ENCODE results near the gene NRP2. TPM values are rescaled to one million over a fixed set of nuclear protein-coding genes. Genes with fewer than 3 reads are reported as not detected.
A peak's percentile ranks its signal among the peaks of the same experiment; 100 is the strongest.

The NRP2 gene, protein sequence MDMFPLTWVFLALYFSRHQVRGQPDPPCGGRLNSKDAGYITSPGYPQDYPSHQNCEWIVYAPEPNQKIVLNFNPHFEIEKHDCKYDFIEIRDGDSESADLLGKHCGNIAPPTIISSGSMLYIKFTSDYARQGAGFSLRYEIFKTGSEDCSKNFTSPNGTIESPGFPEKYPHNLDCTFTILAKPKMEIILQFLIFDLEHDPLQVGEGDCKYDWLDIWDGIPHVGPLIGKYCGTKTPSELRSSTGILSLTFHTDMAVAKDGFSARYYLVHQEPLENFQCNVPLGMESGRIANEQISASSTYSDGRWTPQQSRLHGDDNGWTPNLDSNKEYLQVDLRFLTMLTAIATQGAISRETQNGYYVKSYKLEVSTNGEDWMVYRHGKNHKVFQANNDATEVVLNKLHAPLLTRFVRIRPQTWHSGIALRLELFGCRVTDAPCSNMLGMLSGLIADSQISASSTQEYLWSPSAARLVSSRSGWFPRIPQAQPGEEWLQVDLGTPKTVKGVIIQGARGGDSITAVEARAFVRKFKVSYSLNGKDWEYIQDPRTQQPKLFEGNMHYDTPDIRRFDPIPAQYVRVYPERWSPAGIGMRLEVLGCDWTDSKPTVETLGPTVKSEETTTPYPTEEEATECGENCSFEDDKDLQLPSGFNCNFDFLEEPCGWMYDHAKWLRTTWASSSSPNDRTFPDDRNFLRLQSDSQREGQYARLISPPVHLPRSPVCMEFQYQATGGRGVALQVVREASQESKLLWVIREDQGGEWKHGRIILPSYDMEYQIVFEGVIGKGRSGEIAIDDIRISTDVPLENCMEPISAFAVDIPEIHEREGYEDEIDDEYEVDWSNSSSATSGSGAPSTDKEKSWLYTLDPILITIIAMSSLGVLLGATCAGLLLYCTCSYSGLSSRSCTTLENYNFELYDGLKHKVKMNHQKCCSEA
- 11.7 TPM for polyA plus RNA-seq (ENCODE audit: insufficient read length)

DNA sequence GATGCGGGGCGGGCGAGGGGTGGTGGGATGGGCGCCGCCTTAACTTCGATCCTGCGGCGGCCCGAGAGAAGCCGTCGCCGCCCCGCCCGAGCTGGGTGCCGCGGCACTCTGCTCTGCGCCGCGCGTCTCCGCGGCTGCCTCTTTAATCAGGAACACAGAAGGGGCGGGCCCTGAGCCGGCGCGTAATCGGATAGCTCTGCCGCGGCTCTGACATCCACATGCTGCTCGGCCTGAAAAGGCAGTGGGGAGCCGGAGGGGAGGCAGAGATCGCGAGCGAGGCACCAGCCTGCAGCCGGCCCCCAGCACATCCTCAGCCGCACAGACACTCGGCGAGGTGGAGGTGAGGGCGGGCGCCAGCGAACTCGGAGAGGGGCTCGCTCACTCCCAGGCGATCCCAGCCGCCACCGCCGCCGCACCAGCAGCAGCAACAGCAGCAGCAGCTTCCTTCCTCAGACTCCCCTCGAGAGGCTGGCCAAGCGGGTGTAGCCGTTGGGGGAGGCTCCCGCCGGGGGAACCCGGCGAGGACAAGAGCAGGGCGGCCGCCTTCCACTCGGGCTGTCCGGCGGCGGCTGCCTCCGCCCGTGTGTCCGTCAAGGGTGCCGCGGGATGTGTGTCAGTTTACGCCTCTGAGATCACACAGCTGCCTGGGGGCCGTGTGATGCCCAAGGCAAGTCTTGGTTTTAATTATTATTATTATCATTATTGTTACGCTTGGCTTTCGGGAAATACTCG is at the start of gene NRP2:
Gene NRP2 (plus strand): TSS at position 263 of the 732 bp plus-strand sequence. CDS start 790 bp downstream, outside the sequence.
- no peak for DNase-seq (ENCODE audit: low read depth)

DNA sequence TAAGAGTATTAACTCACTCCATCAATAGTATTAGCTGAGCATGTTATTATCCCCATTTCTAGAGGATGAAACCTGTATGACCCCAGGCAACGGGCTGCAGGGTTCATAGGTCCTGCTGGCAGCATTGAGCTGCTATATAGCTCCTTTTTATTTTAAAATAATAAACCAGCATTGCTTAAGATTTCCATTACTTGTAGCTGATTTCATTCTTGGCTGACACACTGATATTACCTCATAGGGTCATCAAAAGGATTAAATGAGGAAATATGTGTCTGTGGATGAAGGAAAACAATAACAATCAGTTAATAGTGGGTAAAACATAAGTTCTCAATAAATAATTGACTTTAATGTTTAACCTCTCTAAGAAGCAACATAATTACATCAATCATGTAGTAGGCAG is 48.3 kb upstream of the NRP2 start:
- DNase-seq (ENCODE audit: low read depth): peak; percentile 32

DNA sequence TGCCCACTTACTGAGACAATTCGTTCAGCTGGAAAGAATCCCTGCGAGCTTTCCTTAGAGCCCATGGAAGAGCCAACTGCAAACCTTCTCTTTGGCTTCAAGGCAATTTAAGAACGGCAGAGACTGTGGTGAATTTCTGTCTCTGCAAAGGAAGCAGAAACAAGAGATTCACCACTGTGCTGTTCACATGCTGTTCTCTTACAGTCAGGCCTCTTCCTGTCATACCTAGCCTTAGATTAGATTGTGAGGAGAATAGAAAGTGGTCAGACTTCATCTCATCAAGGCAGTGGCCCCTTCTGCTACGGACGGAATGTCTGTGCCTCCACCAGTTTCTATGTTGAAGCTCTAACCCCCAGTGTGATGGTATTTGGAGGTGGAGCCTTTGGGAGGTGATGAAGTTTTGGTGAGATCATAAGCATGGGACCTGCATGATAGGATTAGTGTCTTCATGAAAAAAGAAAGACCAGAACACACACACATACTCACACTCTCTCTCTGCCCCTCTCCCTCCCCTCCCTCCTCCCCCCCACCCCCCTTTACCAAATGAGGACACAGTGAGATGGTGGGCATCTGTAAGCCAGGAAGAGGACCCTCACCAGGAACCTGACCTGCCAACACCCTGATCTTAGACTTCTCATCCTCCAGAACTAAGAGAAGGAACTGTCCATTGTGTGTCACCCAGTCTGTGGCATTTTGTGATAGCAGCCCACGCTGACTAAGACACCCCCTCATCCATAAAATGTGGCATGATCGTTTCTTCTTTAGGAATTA is 45.6 kb upstream of the NRP2 start:
- DNase-seq (ENCODE audit: low read depth): no peak

DNA sequence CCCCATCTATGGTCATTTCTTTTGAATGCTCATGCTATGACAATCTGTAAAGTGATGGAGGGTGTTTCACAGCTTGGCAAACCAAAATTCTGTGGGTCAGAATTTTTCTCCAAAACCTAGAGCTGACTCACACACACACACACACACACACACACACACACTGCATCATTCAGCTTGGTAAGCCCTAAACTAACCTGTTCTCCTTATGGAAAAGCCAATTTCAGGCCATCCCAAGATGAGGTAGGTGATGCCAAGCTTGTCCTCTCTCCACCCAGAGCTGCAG is 45.0 kb upstream of the NRP2 start:
- DNase-seq (ENCODE audit: low read depth): no peak

DNA sequence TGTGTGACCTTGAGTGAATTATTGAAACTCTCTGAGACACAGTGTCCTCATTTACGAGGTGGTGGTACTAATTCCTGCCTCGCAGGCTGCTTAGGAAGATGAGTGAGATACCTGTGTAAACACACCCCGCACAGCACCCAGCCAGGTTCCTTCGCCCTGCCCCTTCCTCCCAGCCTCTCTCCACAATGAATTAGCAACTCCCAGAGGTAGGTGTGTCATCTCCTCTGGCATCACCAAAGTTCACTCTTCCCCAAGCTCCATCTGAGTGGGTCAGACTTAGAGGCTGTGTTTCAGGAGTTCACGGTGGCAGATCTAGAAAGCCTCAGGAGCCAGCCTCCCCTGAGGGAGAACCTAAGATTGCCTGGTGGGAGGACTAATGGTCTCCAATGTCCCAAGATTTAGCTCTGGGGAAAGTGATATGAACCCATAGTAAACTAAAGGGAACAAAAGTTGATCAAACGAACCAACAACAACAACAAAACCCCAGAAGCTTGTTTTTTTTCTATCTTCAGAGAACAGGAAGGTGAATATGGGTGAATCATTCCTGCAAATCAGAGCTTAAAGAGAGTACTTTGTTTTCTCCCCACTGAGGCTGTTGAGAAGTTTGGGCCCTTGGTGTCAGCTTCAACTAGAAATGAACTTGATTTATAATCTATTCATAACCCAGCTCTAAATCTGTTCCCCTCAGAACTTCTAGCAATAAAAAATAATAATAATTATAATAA is 44.4 kb upstream of the NRP2 start:
- DNase-seq (ENCODE audit: low read depth): no peak

DNA sequence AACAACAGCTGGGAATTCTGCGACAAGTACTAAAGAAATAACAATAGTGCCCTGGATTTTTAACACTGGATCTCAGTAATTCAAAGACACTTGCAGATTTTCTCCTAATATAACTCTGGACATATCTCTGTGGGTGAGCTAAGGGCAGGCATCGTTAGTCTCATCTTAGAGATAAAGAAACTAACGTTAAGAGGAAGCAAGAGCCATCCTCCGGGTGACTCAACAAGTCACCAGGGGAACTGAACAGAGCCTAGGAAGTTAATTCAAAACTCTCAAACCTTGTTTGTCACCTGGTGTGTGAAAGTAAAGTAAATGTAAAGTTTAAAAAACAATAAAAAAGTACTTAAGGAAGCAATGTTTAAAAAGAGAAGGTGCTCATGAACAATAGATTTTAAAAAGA is 41.6 kb upstream of the NRP2 start:
- no peak for DNase-seq (ENCODE audit: low read depth)

DNA sequence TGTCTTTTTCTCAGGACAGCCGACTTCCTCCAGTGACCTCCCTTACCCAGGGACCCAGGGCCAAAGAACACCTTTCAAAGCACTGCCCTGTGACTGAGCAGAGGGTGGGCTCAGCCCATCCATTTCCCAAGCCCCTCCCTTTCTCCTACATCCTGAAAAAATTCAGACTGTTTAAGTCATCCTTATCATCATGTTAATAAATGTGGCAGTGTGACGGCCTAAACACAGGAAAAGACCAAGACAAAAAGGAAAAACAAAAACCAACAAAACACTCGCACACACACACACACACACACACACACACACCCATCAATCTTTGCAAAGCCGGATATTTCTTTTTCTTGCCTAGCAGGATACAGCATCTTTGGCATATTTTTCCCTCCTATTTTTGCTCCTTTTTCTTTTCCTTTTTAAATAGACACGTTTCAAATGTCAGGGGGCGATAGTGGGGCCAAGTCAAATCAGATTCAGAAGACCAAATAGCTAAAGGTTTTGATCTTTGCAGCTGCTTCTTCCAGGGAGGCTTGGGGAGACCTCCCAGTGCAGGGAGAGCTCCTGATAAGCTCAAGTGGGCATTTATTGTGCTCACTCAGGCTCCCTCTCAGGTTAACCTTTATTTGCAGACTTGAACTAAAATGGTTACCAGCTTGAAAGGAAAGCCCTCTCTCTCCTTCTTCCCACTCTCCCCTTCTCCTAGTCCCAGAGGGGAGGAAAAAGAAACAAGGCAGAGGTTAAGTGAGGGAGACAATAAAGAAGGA is 39.5 kb upstream of the NRP2 start:
- DNase-seq (ENCODE audit: low read depth): no peak

DNA sequence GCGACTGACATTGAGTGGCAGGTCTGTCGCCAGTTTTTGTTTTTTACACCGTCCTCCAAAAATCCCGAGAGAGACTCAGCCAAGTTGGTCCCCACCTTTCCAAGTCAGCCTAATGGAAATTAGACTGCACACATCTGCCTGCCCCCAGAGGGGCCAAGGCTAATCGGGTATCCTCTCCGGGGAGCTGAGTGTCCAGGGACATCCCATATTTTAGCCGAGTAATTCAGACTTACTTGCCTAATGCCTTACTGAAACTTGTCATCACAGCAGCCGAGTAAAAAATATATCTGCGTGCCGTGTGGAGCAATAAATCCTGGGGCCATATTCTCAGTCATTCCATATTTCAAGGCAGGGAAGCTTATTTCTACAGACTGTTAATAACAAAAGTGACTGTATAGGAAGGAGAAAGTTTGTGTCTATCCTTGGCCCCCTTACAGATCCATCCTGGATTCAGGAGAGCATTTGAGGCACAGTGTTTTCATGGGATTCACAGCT is 38.9 kb upstream of the NRP2 start:
- DNase-seq (ENCODE audit: low read depth): no peak

DNA sequence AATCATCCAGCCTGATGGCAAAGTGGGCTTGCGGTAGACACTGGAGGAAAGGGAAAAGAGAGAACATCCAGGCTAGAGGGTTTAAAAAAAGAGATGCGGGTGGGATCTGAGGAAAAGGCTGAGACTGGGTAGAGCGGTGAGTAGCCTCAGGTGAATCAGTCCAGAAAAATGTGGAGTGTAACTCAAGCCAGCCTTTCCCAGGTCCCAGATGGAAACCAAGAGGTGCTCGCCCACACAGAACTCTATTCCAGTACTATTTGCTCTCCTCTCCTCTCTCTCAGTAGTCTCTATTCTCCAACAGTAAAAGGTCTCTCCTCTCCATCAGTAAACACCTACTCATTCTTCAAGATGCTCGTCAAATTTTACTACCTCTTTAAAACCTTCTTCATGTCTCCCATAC is 38.3 kb upstream of the NRP2 start:
- DNase-seq (ENCODE audit: low read depth): no peak

DNA sequence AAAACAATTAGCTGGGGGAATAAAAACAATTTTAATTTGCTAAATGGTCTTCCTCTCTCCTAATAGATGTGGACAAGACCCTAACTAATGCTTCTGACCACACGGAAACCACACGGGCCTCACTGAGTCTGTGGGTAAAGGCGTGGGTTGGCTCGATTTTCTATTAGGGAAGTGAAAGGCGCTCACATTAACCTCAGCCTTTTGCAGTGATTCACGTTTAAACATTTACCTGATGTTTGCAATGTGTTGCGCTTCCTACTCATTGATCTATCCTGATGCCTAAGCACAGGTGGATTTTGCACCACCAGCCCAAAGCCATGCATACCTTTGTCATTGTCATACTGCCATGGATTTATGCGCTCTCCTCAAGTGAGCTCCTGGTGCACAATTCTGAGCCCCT is 35.6 kb upstream of the NRP2 start:
- no peak for DNase-seq (ENCODE audit: low read depth)

DNA sequence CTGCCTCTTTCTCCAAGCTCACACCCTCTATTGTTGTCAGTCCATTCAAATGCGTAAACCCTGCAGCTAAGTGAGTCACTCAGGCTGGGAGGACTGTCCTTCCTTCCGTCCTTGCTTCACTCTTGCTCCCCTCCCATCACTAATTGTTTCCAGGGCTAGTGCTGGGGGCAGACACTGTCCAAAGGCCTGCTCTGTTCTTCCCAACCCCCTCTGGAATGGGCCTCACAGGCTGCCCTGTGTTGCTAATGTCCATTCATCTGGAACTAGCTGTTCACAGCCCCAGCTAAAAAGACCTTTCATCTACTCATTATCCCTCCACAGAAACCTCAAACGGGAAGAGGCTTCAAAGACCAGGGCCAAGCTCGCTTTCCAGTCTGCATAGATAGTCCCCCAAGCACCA is 31.9 kb upstream of the NRP2 start:
- DNase-seq (ENCODE audit: low read depth): no peak

DNA sequence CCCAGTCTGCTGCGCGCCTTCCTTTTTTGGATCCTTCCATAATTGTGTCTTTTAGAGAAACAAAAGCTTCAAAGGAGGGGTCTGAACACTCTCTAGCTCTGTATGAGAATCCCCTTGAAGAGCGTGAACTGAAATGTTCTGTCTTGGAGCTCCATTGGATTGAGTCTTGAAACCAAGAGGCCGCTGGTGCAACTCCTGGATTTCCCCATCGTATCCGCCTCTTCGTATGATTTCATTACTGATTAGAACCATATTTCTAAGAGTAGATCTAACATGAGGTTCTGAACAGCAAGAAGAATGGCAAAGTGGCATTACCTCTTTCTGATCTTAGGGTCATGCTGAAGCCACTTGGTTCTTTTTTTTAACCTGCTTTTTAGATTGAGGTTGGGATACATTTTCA is 31.4 kb upstream of the NRP2 start:
- DNase-seq (ENCODE audit: low read depth): no peak

DNA sequence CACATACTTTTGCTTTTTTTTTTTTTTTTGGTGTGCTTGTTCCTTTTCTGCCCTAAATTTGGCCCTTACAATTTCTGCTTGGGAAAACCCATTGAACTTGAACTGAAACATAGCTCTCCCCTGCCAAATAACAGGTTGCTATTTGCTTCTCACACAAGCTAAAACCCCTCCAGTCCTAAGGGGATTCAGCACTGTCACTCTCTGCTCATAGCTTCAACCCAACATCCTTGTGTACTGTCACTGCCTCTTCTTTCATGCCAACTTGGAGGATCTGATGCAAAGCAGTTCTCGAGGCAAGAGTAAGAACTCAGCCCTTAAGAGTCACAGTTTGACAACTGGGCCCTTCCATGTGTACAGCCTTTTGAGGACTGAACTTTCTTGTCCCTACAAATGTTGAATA is 30.6 kb upstream of the NRP2 start:
- DNase-seq (ENCODE audit: low read depth): no peak

DNA sequence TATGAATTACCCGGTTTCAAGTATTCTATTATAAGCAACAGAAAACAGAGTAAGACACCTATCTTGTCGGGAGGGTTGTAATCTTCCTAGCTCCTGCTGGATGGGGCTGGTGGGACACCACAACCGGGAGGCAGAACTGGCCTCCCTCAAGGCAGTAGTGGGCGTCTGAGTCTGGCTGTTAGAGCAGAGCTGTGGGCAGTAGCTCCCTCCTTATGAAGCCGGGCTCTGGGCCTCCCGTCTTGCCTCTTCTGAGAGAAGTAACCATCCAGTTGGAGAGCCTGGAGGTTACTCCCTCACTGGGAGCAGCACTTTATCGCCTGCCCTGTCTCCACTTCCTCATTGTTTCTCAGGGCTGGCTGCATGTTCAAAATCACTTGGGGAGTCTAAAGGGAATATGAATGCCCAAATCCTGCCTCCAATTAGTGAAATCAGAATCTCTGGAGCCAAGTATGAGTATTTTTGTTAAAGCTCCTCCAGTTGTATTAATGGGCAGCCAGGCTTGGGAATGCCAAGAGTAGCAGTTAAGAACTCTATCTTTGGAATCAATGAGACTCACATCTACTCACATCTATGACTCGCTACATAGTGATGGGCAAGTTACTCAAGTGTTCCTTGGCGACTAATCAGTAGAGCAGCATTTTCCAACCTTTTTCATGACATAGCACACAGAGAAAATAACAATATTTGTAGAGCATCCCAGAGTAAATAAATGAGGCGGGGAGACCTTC is 27.3 kb upstream of the NRP2 start:
- no peak for DNase-seq (ENCODE audit: low read depth)

DNA sequence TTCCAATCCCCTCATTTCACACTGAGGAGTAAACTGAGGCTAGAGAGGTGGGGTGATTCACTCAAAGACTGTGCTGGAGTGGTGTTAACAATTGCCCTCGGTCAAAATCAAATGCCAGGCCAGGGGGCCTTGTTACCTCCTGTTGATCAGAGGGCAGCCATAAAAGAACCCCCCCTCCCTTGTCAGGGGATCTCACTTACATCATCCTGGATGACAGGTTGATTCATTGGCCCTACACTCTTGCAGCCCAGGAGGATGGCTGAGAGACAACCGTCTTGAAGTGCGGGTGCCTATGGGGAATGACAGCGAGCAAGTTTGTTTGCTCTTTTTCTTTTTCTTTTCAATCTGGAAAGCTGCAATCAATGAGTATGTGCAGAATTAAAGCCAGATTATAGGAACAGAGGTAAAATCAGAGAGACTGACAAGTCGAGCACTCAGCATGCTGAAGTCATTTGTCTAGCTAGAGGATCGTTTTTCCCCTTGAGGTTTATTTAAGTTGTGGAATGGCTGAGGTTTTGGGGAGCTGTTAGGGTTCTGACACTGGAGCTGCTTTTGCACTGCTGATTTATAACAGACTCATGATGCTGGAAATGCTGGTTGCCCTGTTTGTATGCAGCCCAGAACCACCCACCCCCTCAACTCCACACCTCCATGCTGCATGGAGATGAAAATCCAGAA is 26.4 kb upstream of the NRP2 start:
- no peak for DNase-seq (ENCODE audit: low read depth)

DNA sequence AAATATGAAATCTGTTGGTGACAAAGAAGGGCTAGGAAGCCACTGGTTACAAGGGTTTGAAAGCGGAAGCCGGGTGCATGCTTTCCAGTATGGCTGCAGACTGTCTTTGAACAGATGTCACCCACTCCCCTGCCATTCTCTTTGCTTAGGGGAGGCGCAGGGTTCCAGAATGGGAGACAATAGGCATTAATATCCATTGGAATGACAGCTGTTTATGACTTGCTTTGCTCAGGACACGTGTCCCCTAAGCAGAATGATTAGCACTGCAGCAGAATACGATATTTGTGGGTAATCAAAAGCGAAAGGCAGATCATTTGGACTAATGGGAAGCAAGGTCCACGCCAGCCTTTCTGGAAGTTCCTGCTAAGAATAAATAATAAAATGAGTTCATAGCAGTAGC is 25.8 kb upstream of the NRP2 start:
- no peak for DNase-seq (ENCODE audit: low read depth)

DNA sequence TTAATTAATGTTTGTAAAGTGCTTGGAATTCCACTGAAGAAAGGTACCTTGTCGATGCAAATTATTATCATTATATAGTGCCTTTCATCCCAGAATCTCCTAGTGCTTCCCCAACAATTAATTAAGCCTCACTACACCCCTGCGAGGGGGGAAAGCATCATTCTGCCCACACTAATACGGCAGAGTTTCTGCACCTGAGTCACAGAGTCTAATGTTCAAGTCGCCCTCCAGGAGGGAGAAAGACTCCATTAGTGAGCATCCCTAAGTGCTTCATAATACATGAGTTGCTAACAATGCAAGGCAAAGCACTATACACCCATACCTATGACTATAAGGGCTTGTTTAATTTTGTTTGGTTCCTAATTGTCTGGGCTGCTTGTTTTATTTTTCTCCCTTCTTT is 25.4 kb upstream of the NRP2 start:
- no peak for DNase-seq (ENCODE audit: low read depth)

DNA sequence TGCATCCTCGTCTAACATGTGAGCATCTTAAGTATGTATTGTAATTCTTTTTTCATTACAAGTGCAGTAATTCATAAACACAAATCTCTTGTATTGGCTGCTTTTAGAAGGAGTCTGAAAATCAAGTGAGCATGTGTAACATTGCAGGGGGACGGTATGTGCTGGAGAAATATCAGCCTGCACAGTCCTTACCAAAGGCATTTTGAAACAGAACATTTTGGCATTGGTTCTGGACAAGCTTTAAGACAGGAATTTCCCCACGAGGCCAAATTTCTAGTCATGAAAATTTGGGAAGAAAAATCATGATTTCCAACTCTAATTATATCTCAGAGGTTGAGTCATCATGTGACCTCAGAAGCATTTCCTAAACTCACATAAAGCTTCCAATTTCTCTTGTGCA is 24.7 kb upstream of the NRP2 start:
- no peak for DNase-seq (ENCODE audit: low read depth)

DNA sequence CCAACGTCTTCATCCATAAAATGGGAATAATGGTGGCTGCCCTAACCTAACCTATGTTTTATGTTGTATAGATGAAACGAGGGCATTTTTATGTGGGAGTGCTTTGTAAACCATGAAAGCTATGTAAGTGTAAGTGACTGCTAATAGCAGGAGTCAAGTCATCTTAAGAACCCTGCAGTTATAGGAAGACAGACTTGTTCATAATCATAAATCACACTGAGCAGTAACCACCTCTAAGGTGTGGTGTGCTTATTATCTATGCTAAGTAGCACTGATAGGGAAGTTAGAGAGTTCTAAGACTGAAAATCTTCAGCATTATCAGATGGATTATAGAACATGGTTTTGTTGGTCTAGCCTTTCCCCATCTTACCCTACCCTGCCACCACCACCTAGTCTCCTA is 24.2 kb upstream of the NRP2 start:
- DNase-seq (ENCODE audit: low read depth): no peak

Measured in forelimb muscle (tissue), 1 donor.